Measurements from ENCODE around the gene STAT3. TPM values are rescaled to one million over a fixed set of nuclear protein-coding genes. Genes with fewer than 3 reads are reported as not detected.

Gene STAT3
- 100 to 1,000 TPM; 190 to 246 (median 206) TPM for total RNA-seq
- 127 TPM for total RNA-seq (2013)

DNA sequence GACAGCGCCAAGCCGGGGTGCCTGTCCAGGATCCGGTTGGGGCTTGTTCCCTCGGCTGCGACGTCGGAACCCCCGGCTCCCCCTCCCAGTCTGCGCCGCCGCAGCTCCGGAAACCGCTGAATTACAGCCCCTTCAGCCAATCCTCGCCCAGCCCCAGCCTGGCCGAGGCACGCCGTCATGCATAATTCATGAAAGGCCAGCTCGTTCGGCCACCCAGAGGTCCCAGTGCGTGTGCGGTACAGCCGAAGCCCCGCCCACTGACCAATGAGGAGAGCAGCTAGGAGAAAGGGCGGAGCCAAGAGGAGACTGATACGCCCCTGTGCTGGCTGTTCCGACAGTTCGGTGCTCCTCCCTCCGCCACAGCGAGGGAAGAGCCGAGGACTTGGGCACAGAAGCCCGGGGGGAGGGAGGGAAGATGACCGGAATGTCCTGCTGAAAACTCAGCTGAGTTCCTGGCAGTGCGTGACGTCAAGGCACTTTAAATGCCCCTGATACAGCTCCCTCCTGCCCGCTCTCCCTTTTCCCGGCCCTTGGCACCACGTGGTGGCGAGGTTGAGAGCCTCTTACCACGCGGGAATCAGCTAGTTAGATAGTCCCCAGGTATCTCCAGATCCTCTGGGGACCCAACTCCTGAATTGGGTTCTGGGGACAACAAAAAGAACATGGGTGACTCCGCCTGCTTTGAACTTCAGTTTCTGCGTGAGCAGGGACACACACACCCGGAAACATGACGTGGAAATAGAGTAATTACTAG is at the start of gene STAT3:
STAT3 (minus strand) TSS at position 62 of the 754 bp plus-strand sequence. CDS start 39,926 bp downstream, outside the sequence.
- ATAC-seq = peak; percentile 86 to 97 (median 89)
- H3K36me3 Mint-ChIP-seq = no peaks in the 10 kb centered on the region
- H3K4me3 Mint-ChIP-seq = peak within 1 kb of the TSS; percentile 93
- TF ChIP-seq, protein P1, sequence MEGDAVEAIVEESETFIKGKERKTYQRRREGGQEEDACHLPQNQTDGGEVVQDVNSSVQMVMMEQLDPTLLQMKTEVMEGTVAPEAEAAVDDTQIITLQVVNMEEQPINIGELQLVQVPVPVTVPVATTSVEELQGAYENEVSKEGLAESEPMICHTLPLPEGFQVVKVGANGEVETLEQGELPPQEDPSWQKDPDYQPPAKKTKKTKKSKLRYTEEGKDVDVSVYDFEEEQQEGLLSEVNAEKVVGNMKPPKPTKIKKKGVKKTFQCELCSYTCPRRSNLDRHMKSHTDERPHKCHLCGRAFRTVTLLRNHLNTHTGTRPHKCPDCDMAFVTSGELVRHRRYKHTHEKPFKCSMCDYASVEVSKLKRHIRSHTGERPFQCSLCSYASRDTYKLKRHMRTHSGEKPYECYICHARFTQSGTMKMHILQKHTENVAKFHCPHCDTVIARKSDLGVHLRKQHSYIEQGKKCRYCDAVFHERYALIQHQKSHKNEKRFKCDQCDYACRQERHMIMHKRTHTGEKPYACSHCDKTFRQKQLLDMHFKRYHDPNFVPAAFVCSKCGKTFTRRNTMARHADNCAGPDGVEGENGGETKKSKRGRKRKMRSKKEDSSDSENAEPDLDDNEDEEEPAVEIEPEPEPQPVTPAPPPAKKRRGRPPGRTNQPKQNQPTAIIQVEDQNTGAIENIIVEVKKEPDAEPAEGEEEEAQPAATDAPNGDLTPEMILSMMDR (IDR thresholded peaks at IDR 0.05) = no peak
- H3K9me3 Mint-ChIP-seq = no peaks in the 10 kb centered on the region
- intact Hi-C loops (cut with micrococcal nuclease) = loop anchor here (1.0 to 5.0 kb wide), 5 partner anchors 26 to 220 kb away; partner anchors contain the start of genes ATP6V0A1, RETREG3 and TUBG1
- Histone ChIP-seq H3K27ac (ENCODE audit: low read length) (peak within 1 kb of the TSS; percentile 99), H3K36me3 (ENCODE audit: control insufficient read depth, insufficient read depth, low read length) (no peaks in the 10 kb centered on the region), H3K4me3 (ENCODE audit: low read length) (peak within 1 kb of the TSS; percentile 87), H3K9me3 (ENCODE audit: control insufficient read depth, insufficient read depth, low read length) (no peaks in the 10 kb centered on the region), H3K27me3 (ENCODE audit: control insufficient read depth, insufficient read depth, low read length) (no peaks in the 10 kb centered on the region), H3K4me1 (ENCODE audit: control insufficient read depth, insufficient read depth, low read length) (peaks cover 9% of the 10 kb centered on the region)
- peak; percentile 100 for DNase-seq
- under 1% methylated on average over 43 of the region's 44 CpGs for WGBS (ENCODE audit: insufficient coverage)
- peaks cover 39 to 45% of the 10 kb centered on the region in 2 donors for H3K4me1 Mint-ChIP-seq
- H3K27me3 Mint-ChIP-seq (ENCODE audit: low read depth in 2 of 2) = no peaks in the 10 kb centered on the region
- peak within 1 kb of the TSS; percentile 99 to 100 for H3K27ac Mint-ChIP-seq

GRCh38 chr17:42436391-42436790 is 48.1 kb upstream of the STAT3 start:
- no peak for DNase-seq
- Mint-ChIP-seq H3K36me3 (no peaks in the 10 kb centered on the region), H3K27ac (no peak overlapping the region), H3K9me3 (no peaks in the 10 kb centered on the region), H3K4me1 (peaks cover 0 to 2% of the 10 kb centered on the region in 2 donors), H3K4me3 (no peak overlapping the region), H3K27me3 (ENCODE audit: low read depth in 2 of 2) (peaks cover 0 to 10% of the 10 kb centered on the region in 2 donors)
- no peak overlapping the region for H3K4me3 ChIP-seq (ENCODE audit: low read length)
- intact Hi-C loops (cut with micrococcal nuclease) = loop anchor here (10.0 kb wide), 1 partner anchor 48 kb away; no protein-coding TSS in a partner anchor
- H3K27ac ChIP-seq (ENCODE audit: low read length) = no peak overlapping the region
- no peaks in the 10 kb centered on the region for H3K9me3 ChIP-seq (ENCODE audit: control insufficient read depth, insufficient read depth, low read length)
- 86% methylated on average over 6 of the region's 6 CpGs for WGBS (ENCODE audit: insufficient coverage)
- H3K4me1 ChIP-seq (ENCODE audit: control insufficient read depth, insufficient read depth, low read length) = no peaks in the 10 kb centered on the region
- ATAC-seq = no peak
- TF ChIP-seq, protein P1 (IDR thresholded peaks at IDR 0.05) = no peak
- H3K27me3 ChIP-seq (ENCODE audit: control insufficient read depth, insufficient read depth, low read length) = no peaks in the 10 kb centered on the region
- H3K36me3 ChIP-seq (ENCODE audit: control insufficient read depth, insufficient read depth, low read length) = no peaks in the 10 kb centered on the region

DNA sequence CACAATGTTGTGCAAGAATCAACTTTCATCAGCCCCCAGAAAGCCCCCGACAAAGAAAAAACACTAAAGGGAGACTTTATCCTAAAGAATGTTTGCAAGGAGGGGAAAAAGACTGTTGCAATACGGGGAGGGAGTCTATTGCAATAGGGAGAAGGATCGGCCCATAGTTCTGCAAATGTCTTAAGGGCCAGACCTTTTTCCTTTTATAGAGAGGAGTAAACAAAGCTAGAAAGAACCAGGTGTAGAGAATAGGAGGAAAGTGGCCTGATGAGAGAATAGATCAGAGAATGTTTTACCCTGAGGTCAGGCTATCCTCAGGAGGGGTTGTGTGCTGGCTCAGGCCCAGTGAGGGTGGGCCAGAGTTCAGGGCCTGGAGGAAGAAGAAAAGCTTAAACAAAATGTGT is 43.5 kb upstream of the STAT3 start:
- TF ChIP-seq, protein P1 (IDR thresholded peaks at IDR 0.05) = no peak
- no peaks in the 10 kb centered on the region for H3K9me3 ChIP-seq (ENCODE audit: control insufficient read depth, insufficient read depth, low read length)
- Mint-ChIP-seq H3K4me3 (no peak overlapping the region), H3K27ac (no peak overlapping the region), H3K36me3 (no peaks in the 10 kb centered on the region), H3K4me1 (peaks cover 0 to 4% of the 10 kb centered on the region in 2 donors), H3K27me3 (ENCODE audit: low read depth in 2 of 2) (peaks cover 16 to 25% of the 10 kb centered on the region in 2 donors), H3K9me3 (no peaks in the 10 kb centered on the region)
- no peak overlapping the region for H3K4me3 ChIP-seq (ENCODE audit: low read length)
- H3K27ac ChIP-seq (ENCODE audit: low read length) = no peak overlapping the region
- no peaks in the 10 kb centered on the region for H3K4me1 ChIP-seq (ENCODE audit: control insufficient read depth, insufficient read depth, low read length)
- H3K27me3 ChIP-seq (ENCODE audit: control insufficient read depth, insufficient read depth, low read length) = peaks cover 5% of the 10 kb centered on the region
- ATAC-seq = no peak
- no peaks in the 10 kb centered on the region for H3K36me3 ChIP-seq (ENCODE audit: control insufficient read depth, insufficient read depth, low read length)
- intact Hi-C loops (cut with micrococcal nuclease) = loop anchor here (10.0 kb wide), 1 partner anchor 53 kb away; no protein-coding TSS in a partner anchor
- no peak for DNase-seq
- 89% methylated on average over 3 of the region's 3 CpGs for WGBS (ENCODE audit: insufficient coverage)
